ENCODE results near the gene GFI1B.

The GFI1B gene

GRCh38 chr9:132982458-132982857 is 4.0 kb downstream of the GFI1B start:
- H3K4me1 ChIP-seq (ENCODE audit: control insufficient read depth in 5 of 5, insufficient read depth in 5 of 5, low read length in 5 of 5), result peaks cover 0 to 27% (median 20%) of the 10 kb centered on the region in 5 donors
- no peaks in the 10 kb centered on the region for H3K9me3 ChIP-seq (ENCODE audit: control insufficient read depth in 5 of 5, low read length in 5 of 5)
- no peak overlapping the region for H3K4me3 ChIP-seq (ENCODE audit: low read depth in 1 of 5, low read length in 5 of 5)
- H3K27ac ChIP-seq (ENCODE audit: low read depth, low read length), result no peak overlapping the region
- H3K36me3 ChIP-seq (ENCODE audit: control insufficient read depth in 5 of 5, insufficient read depth in 5 of 5, low read length in 5 of 5), result no peaks in the 10 kb centered on the region
- peaks cover 19 to 43% (median 23%) of the 10 kb centered on the region in 5 donors for H3K27me3 ChIP-seq (ENCODE audit: control insufficient read depth in 5 of 5, insufficient read depth in 4 of 5, low read length in 5 of 5)
- H3K9ac ChIP-seq (ENCODE audit: low read length in 5 of 5), result no peak overlapping the region

GRCh38 chr9:132983491-132984201 is 5.2 kb downstream of the GFI1B start:
- Histone ChIP-seq H3K36me3 (ENCODE audit: control insufficient read depth in 5 of 5, insufficient read depth in 5 of 5, low read length in 5 of 5) (no peaks in the 10 kb centered on the region), H3K9me3 (ENCODE audit: control insufficient read depth in 5 of 5, low read length in 5 of 5) (no peaks in the 10 kb centered on the region), H3K4me3 (ENCODE audit: low read depth in 1 of 5, low read length in 5 of 5) (no peak overlapping the region), H3K4me1 (ENCODE audit: control insufficient read depth in 5 of 5, insufficient read depth in 5 of 5, low read length in 5 of 5) (peaks cover 0 to 17% (median 15%) of the 10 kb centered on the region in 5 donors), H3K9ac (ENCODE audit: low read length in 5 of 5) (no peak overlapping the region), H3K27me3 (ENCODE audit: control insufficient read depth in 5 of 5, insufficient read depth in 4 of 5, low read length in 5 of 5) (peaks cover 19 to 47% (median 20%) of the 10 kb centered on the region in 5 donors), H3K27ac (ENCODE audit: low read depth, low read length) (no peak overlapping the region)

GRCh38 chr9:132984202-132985070 is 5.9 kb downstream of the GFI1B start:
- H3K9me3 ChIP-seq (ENCODE audit: control insufficient read depth in 5 of 5, low read length in 5 of 5), result no peaks in the 10 kb centered on the region
- peaks cover 0 to 12% (median 8%) of the 10 kb centered on the region in 5 donors for H3K4me1 ChIP-seq (ENCODE audit: control insufficient read depth in 5 of 5, insufficient read depth in 5 of 5, low read length in 5 of 5)
- no peak overlapping the region for H3K27ac ChIP-seq (ENCODE audit: low read depth, low read length)
- peaks cover 16 to 40% (median 17%) of the 10 kb centered on the region in 5 donors for H3K27me3 ChIP-seq (ENCODE audit: control insufficient read depth in 5 of 5, insufficient read depth in 4 of 5, low read length in 5 of 5)
- H3K36me3 ChIP-seq (ENCODE audit: control insufficient read depth in 5 of 5, insufficient read depth in 5 of 5, low read length in 5 of 5), result no peaks in the 10 kb centered on the region
- no peak overlapping the region for H3K4me3 ChIP-seq (ENCODE audit: low read depth in 1 of 5, low read length in 5 of 5)
- no peak overlapping the region for H3K9ac ChIP-seq (ENCODE audit: low read length in 5 of 5)

- H3K27me3 ChIP-seq (ENCODE audit: control insufficient read depth in 5 of 5, insufficient read depth in 4 of 5, low read length in 5 of 5), result peaks cover 14 to 40% (median 18%) of the 10 kb centered on the region in 5 donors
- H3K4me3 ChIP-seq (ENCODE audit: low read depth in 1 of 5, low read length in 5 of 5), result no peak overlapping the region
- no peaks in the 10 kb centered on the region for H3K9me3 ChIP-seq (ENCODE audit: control insufficient read depth in 5 of 5, low read length in 5 of 5)
- H3K9ac ChIP-seq (ENCODE audit: low read length in 5 of 5), result no peak overlapping the region
- no peak overlapping the region for H3K27ac ChIP-seq (ENCODE audit: low read depth, low read length)
- H3K4me1 ChIP-seq (ENCODE audit: control insufficient read depth in 5 of 5, insufficient read depth in 5 of 5, low read length in 5 of 5), result peaks cover 0 to 6% (median 3%) of the 10 kb centered on the region in 5 donors
- no peaks in the 10 kb centered on the region for H3K36me3 ChIP-seq (ENCODE audit: control insufficient read depth in 5 of 5, insufficient read depth in 5 of 5, low read length in 5 of 5)
Observed at GRCh38 chr9:132985071-132985350, 6.5 kb downstream of the GFI1B start.

- Histone ChIP-seq H3K27ac (ENCODE audit: low read depth, low read length) (no peak overlapping the region), H3K9ac (ENCODE audit: low read length in 5 of 5) (no peak overlapping the region), H3K4me3 (ENCODE audit: low read depth in 1 of 5, low read length in 5 of 5) (no peak overlapping the region), H3K4me1 (ENCODE audit: control insufficient read depth in 5 of 5, insufficient read depth in 5 of 5, low read length in 5 of 5) (peaks cover 0 to 1% (median 0%) of the 10 kb centered on the region in 5 donors), H3K9me3 (ENCODE audit: control insufficient read depth in 5 of 5, low read length in 5 of 5) (no peaks in the 10 kb centered on the region), H3K27me3 (ENCODE audit: control insufficient read depth in 5 of 5, insufficient read depth in 4 of 5, low read length in 5 of 5) (peaks cover 14 to 40% (median 18%) of the 10 kb centered on the region in 5 donors), H3K36me3 (ENCODE audit: control insufficient read depth in 5 of 5, insufficient read depth in 5 of 5, low read length in 5 of 5) (no peaks in the 10 kb centered on the region)
Observed at GRCh38 chr9:132985489-132985888, 7.0 kb downstream of the GFI1B start.

- Histone ChIP-seq H3K27ac (ENCODE audit: low read depth, low read length) (no peak overlapping the region), H3K9ac (ENCODE audit: low read length in 5 of 5) (no peak overlapping the region), H3K4me1 (ENCODE audit: control insufficient read depth in 5 of 5, insufficient read depth in 5 of 5, low read length in 5 of 5) (no peaks in the 10 kb centered on the region), H3K9me3 (ENCODE audit: control insufficient read depth in 5 of 5, low read length in 5 of 5) (no peaks in the 10 kb centered on the region), H3K4me3 (ENCODE audit: low read depth in 1 of 5, low read length in 5 of 5) (no peak overlapping the region), H3K27me3 (ENCODE audit: control insufficient read depth in 5 of 5, insufficient read depth in 4 of 5, low read length in 5 of 5) (peaks cover 14 to 45% (median 24%) of the 10 kb centered on the region in 5 donors), H3K36me3 (ENCODE audit: control insufficient read depth in 5 of 5, insufficient read depth in 5 of 5, low read length in 5 of 5) (no peaks in the 10 kb centered on the region)
Observed at GRCh38 chr9:132986114-132986513, 7.6 kb downstream of the GFI1B start.

GRCh38 chr9:132986640-132987620 is 8.4 kb downstream of the GFI1B start:
- Histone ChIP-seq H3K27ac (ENCODE audit: low read depth, low read length) (no peak overlapping the region), H3K36me3 (ENCODE audit: control insufficient read depth in 5 of 5, insufficient read depth in 5 of 5, low read length in 5 of 5) (no peaks in the 10 kb centered on the region), H3K27me3 (ENCODE audit: control insufficient read depth in 5 of 5, insufficient read depth in 4 of 5, low read length in 5 of 5) (peaks cover 21 to 53% (median 32%) of the 10 kb centered on the region in 5 donors), H3K9ac (ENCODE audit: low read length in 5 of 5) (no peak overlapping the region), H3K4me1 (ENCODE audit: control insufficient read depth in 5 of 5, insufficient read depth in 5 of 5, low read length in 5 of 5) (peaks cover 0 to 6% (median 0%) of the 10 kb centered on the region in 5 donors), H3K4me3 (ENCODE audit: low read depth in 1 of 5, low read length in 5 of 5) (no peak overlapping the region), H3K9me3 (ENCODE audit: control insufficient read depth in 5 of 5, low read length in 5 of 5) (no peaks in the 10 kb centered on the region)

GRCh38 chr9:132988244-132989013 is 9.9 kb downstream of the GFI1B start:
- H3K4me3 ChIP-seq (ENCODE audit: low read depth in 1 of 5, low read length in 5 of 5), result no peak overlapping the region
- H3K27ac ChIP-seq (ENCODE audit: low read depth, low read length), result no peak overlapping the region
- H3K9ac ChIP-seq (ENCODE audit: low read length in 5 of 5), result no peak overlapping the region
- H3K36me3 ChIP-seq (ENCODE audit: control insufficient read depth in 5 of 5, insufficient read depth in 5 of 5, low read length in 5 of 5), result no peaks in the 10 kb centered on the region
- H3K9me3 ChIP-seq (ENCODE audit: control insufficient read depth in 5 of 5, low read length in 5 of 5), result no peaks in the 10 kb centered on the region
- H3K27me3 ChIP-seq (ENCODE audit: control insufficient read depth in 5 of 5, insufficient read depth in 4 of 5, low read length in 5 of 5), result peaks cover 34 to 63% (median 40%) of the 10 kb centered on the region in 5 donors
- H3K4me1 ChIP-seq (ENCODE audit: control insufficient read depth in 5 of 5, insufficient read depth in 5 of 5, low read length in 5 of 5), result peaks cover 0 to 6% (median 0%) of the 10 kb centered on the region in 5 donors

GRCh38 chr9:132989014-132989310 is 10.5 kb downstream of the GFI1B start:
- no peak overlapping the region for H3K4me3 ChIP-seq (ENCODE audit: low read depth in 1 of 5, low read length in 5 of 5)
- H3K27me3 ChIP-seq (ENCODE audit: control insufficient read depth in 5 of 5, insufficient read depth in 4 of 5, low read length in 5 of 5), result peaks cover 39 to 67% (median 41%) of the 10 kb centered on the region in 5 donors
- no peaks in the 10 kb centered on the region for H3K36me3 ChIP-seq (ENCODE audit: control insufficient read depth in 5 of 5, insufficient read depth in 5 of 5, low read length in 5 of 5)
- peaks cover 0 to 6% (median 0%) of the 10 kb centered on the region in 5 donors for H3K4me1 ChIP-seq (ENCODE audit: control insufficient read depth in 5 of 5, insufficient read depth in 5 of 5, low read length in 5 of 5)
- no peak overlapping the region for H3K27ac ChIP-seq (ENCODE audit: low read depth, low read length)
- H3K9ac ChIP-seq (ENCODE audit: low read length in 5 of 5), result no peak overlapping the region
- no peaks in the 10 kb centered on the region for H3K9me3 ChIP-seq (ENCODE audit: control insufficient read depth in 5 of 5, low read length in 5 of 5)
